Breast epithelium (tissue), 3 donors: Measurements from ENCODE around the gene GPR141.

Experiments used
- POLR2A ChIP-seq: fragments of 450-650 bp; IDR thresholded peaks from one replicate; pipeline ENCODE4 v1.6.1; 2016; ENCODE audit warnings: antibody characterized with exemption, mild to moderate bottlenecking, moderate library complexity
- TF ChIP-seq, protein P1 (sequence below), 3 donors: fragments of 450-650 bp; IDR thresholded peaks; one replicate each; pipeline ENCODE4 v1.5.1; 2016 to 2017; ENCODE audit warnings: antibody characterized with exemption in 3 of 3, mild to moderate bottlenecking in 3 of 3, moderate library complexity in 3 of 3

DNA sequence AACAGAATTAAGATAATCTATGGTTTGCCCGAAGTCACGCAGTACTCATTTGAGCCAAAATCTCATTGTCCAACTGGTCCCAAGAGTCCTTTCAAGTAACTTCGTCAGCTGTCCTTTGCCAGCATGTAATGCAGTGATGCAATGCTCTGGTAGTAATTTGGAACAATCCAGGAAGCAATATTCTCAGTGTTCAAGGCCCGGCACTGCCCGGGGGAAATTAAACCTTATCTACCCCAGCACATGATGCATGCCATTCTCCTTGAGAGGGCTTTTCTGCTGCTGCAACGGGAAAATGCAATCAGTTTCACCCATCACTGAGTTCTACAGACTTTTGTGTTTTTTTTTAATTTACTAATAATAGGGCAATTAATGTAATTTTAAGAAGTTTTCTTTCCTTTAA lies 87.3 kb downstream of the GPR141 start:
- TF ChIP-seq, protein P1, sequence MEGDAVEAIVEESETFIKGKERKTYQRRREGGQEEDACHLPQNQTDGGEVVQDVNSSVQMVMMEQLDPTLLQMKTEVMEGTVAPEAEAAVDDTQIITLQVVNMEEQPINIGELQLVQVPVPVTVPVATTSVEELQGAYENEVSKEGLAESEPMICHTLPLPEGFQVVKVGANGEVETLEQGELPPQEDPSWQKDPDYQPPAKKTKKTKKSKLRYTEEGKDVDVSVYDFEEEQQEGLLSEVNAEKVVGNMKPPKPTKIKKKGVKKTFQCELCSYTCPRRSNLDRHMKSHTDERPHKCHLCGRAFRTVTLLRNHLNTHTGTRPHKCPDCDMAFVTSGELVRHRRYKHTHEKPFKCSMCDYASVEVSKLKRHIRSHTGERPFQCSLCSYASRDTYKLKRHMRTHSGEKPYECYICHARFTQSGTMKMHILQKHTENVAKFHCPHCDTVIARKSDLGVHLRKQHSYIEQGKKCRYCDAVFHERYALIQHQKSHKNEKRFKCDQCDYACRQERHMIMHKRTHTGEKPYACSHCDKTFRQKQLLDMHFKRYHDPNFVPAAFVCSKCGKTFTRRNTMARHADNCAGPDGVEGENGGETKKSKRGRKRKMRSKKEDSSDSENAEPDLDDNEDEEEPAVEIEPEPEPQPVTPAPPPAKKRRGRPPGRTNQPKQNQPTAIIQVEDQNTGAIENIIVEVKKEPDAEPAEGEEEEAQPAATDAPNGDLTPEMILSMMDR (IDR thresholded peaks at IDR 0.05) = no peak
- no peak for TF ChIP-seq POLR2A
